HepG2 (cell line): ENCODE results near the gene BRK1. TPM values are rescaled to one million over a fixed set of nuclear protein-coding genes. Genes with fewer than 3 reads are reported as not detected.
A peak's percentile ranks its signal among the peaks of the same experiment; 100 is the strongest.

ENCODE experiments used
- ATRX ChIP-seq: sonication (generic); formaldehyde crosslinking; IDR thresholded peaks from 2 replicates; pipeline ENCODE4 v1.4.0; 2020; ENCODE audit warnings: missing genetic modification reagents, borderline replicate concordance
- DNMT1 ChIP-seq: sonication (generic); formaldehyde crosslinking; IDR thresholded peaks from 2 replicates; pipeline ENCODE4 v1.5.1; 2020; ENCODE audit warnings: mild to moderate bottlenecking, missing genetic modification reagents
- HNF1B ChIP-seq: sonication (generic); formaldehyde crosslinking; IDR thresholded peaks from 2 replicates; pipeline ENCODE4 v1.5.1; 2020; ENCODE audit warnings: mild to moderate bottlenecking, moderate library complexity, missing genetic modification reagents
- PLSCR1 ChIP-seq: sonication (generic); formaldehyde crosslinking; IDR thresholded peaks from 2 replicates; pipeline ENCODE4 v1.5.0; 2020; ENCODE audit warnings: missing genetic modification reagents, mild to moderate bottlenecking, borderline replicate concordance
- SALL1 ChIP-seq: sonication (generic); formaldehyde crosslinking; IDR thresholded peaks from 2 replicates; pipeline ENCODE4 v1.8.0; 2022; ENCODE audit warnings: mild to moderate bottlenecking, missing genetic modification reagents
- SAP130 ChIP-seq: IDR thresholded peaks from 2 replicates; pipeline ENCODE4 v1.6.1; 2016; ENCODE audit warnings: low read depth
- SIN3A ChIP-seq: IDR thresholded peaks from 2 replicates; pipeline ENCODE4 v1.6.1; 2011; ENCODE audit warnings: low read depth, mild to moderate bottlenecking, control low read depth, low read length, borderline replicate concordance
- TFAP4 ChIP-seq: sonication (generic); IDR thresholded peaks from 2 replicates; pipeline ENCODE4 v1.6.1; 2016; ENCODE audit warnings: low read depth, borderline replicate concordance
- TMF1 ChIP-seq: sonication (generic); formaldehyde crosslinking; IDR thresholded peaks from 2 replicates; pipeline ENCODE4 v1.8.1; 2022; ENCODE audit warnings: low read depth, missing genetic modification reagents
- ZFP36 ChIP-seq: fragments of 150-350 bp; IDR thresholded peaks from 2 replicates; pipeline ENCODE4 v1.6.1; 2018; ENCODE audit warnings: borderline replicate concordance, low read length, low read depth; ENCODE audit not compliant: partially characterized antibody
- ZNF337 ChIP-seq: sonication (generic); formaldehyde crosslinking; IDR thresholded peaks from 2 replicates; pipeline ENCODE4 v1.5.1; 2020; ENCODE audit warnings: missing genetic modification reagents, low read depth, mild to moderate bottlenecking, borderline replicate concordance
- ZNF546 ChIP-seq: sonication (generic); formaldehyde crosslinking; conservative IDR thresholded peaks from 2 replicates; pipeline ENCODE4 v1.8.1; 2023; ENCODE audit warnings: mild to moderate bottlenecking, missing genetic modification reagents
- ZNF607 ChIP-seq: sonication (generic); formaldehyde crosslinking; IDR thresholded peaks from 2 replicates; pipeline ENCODE4 v1.5.1; 2020; ENCODE audit warnings: missing genetic modification reagents, mild to moderate bottlenecking, borderline replicate concordance
- polyA plus RNA-seq, 8 experiments: library from polyadenylated mRNA; depleted of rRNA in 3 of 8; stranded (reverse) in 7 of 8; unstranded in 1 of 8; fragments of >200 nt; fragmentation: Illumina TruSeq in 4 of 8; extraction: Trizol in 4 of 8; gene quantifications; 2 replicates each; pipeline versions ENCODE4 v1.2.1 to v1.2.3, GENCODE V29; 2011 to 2016; ENCODE audit warnings: low read depth in 4 of 8, missing spikeins in 1 of 8, mixed read lengths in 1 of 8; ENCODE audit not compliant: insufficient read depth in 1 of 8
- total RNA-seq, 5 experiments: library from RNA; depleted of rRNA; stranded (reverse); fragments of >200 nt; fragmentation: Illumina TruSeq; extraction: Trizol; gene quantifications; 2 replicates each; pipeline ENCODE4 v1.2.3, GENCODE V29; 2016; ENCODE audit warnings: low read depth in 1 of 5
- TF ChIP-seq, protein P1 (sequence below): sonication (generic); formaldehyde crosslinking; IDR thresholded peaks from 2 replicates; pipeline ENCODE4 v1.5.0; 2020; ENCODE audit warnings: mild to moderate bottlenecking, missing genetic modification reagents, borderline replicate concordance
- TF ChIP-seq, protein P2 (sequence below): sonication (generic); formaldehyde crosslinking; IDR thresholded peaks from 2 replicates; pipeline ENCODE4 v1.4.0; 2020; ENCODE audit warnings: missing genetic modification reagents

BRK1 gene
- total and polyA plus RNA-seq, 2 of the 13 experiments (the other 11 are each of a cell fraction or from before 2014, with no cell fraction given), result 118 to 155 TPM

DNA sequence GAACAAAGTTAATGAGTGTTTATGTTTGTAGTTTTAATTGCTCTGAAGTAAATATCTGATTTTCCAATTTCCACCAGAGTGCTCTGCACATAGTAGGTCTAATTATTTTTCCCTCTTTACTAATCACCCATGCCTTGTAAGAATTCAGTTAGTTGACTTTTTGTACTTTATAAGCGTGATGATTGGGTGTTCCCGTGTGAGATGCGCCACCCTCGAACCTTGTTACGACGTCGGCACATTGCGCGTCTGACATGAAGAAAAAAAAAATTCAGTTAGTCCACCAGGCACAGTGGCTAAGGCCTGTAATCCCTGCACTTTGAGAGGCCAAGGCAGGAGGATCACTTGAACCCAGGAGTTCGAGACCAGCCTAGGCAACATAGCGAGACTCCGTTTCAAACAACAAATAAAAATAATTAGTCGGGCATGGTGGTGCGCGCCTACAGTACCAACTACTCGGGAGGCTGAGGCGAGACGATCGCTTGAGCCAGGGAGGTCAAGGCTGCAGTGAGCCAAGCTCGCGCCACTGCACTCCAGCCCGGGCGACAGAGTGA lies 25.6 kb downstream of the BRK1 start (continued):
- TF ChIP-seq, protein P1, sequence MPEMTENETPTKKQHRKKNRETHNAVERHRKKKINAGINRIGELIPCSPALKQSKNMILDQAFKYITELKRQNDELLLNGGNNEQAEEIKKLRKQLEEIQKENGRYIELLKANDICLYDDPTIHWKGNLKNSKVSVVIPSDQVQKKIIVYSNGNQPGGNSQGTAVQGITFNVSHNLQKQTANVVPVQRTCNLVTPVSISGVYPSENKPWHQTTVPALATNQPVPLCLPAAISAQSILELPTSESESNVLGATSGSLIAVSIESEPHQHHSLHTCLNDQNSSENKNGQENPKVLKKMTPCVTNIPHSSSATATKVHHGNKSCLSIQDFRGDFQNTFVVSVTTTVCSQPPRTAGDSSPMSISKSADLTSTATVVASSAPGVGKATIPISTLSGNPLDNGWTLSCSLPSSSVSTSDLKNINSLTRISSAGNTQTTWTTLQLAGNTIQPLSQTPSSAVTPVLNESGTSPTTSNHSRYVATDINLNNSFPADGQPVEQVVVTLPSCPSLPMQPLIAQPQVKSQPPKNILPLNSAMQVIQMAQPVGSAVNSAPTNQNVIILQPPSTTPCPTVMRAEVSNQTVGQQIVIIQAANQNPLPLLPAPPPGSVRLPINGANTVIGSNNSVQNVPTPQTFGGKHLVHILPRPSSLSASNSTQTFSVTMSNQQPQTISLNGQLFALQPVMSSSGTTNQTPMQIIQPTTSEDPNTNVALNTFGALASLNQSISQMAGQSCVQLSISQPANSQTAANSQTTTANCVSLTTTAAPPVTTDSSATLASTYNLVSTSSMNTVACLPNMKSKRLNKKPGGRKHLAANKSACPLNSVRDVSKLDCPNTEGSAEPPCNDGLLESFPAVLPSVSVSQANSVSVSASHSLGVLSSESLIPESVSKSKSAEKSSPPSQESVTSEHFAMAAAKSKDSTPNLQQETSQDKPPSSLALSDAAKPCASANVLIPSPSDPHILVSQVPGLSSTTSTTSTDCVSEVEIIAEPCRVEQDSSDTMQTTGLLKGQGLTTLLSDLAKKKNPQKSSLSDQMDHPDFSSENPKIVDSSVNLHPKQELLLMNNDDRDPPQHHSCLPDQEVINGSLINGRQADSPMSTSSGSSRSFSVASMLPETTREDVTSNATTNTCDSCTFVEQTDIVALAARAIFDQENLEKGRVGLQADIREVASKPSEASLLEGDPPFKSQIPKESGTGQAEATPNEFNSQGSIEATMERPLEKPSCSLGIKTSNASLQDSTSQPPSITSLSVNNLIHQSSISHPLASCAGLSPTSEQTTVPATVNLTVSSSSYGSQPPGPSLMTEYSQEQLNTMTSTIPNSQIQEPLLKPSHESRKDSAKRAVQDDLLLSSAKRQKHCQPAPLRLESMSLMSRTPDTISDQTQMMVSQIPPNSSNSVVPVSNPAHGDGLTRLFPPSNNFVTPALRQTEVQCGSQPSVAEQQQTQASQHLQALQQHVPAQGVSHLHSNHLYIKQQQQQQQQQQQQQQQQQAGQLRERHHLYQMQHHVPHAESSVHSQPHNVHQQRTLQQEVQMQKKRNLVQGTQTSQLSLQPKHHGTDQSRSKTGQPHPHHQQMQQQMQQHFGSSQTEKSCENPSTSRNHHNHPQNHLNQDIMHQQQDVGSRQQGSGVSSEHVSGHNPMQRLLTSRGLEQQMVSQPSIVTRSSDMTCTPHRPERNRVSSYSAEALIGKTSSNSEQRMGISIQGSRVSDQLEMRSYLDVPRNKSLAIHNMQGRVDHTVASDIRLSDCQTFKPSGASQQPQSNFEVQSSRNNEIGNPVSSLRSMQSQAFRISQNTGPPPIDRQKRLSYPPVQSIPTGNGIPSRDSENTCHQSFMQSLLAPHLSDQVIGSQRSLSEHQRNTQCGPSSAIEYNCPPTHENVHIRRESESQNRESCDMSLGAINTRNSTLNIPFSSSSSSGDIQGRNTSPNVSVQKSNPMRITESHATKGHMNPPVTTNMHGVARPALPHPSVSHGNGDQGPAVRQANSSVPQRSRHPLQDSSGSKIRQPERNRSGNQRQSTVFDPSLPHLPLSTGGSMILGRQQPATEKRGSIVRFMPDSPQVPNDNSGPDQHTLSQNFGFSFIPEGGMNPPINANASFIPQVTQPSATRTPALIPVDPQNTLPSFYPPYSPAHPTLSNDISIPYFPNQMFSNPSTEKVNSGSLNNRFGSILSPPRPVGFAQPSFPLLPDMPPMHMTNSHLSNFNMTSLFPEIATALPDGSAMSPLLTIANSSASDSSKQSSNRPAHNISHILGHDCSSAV, result no peak
- TF ChIP-seq ZNF546 (CRISPR knock-in tag) (no peak), PLSCR1 (no peak), ZFP36 (no peak), SALL1 (CRISPR knock-in tag) (no peak), HNF1B (CRISPR knock-in tag) (no peak), DNMT1 (CRISPR knock-in tag) (no peak), TFAP4 (no peak), ATRX (CRISPR knock-in tag) (no peak), ZNF337 (CRISPR knock-in tag) (0 out of 2 replicates have a peak, but pooled peaks have one; percentile 56), ZNF607 (no peak), SAP130 (CRISPR knock-in tag) (no peak), TMF1 (0 out of 2 replicates have a peak, but pooled peaks have one; percentile 4), SIN3A (no peak)
- TF ChIP-seq, protein P2, sequence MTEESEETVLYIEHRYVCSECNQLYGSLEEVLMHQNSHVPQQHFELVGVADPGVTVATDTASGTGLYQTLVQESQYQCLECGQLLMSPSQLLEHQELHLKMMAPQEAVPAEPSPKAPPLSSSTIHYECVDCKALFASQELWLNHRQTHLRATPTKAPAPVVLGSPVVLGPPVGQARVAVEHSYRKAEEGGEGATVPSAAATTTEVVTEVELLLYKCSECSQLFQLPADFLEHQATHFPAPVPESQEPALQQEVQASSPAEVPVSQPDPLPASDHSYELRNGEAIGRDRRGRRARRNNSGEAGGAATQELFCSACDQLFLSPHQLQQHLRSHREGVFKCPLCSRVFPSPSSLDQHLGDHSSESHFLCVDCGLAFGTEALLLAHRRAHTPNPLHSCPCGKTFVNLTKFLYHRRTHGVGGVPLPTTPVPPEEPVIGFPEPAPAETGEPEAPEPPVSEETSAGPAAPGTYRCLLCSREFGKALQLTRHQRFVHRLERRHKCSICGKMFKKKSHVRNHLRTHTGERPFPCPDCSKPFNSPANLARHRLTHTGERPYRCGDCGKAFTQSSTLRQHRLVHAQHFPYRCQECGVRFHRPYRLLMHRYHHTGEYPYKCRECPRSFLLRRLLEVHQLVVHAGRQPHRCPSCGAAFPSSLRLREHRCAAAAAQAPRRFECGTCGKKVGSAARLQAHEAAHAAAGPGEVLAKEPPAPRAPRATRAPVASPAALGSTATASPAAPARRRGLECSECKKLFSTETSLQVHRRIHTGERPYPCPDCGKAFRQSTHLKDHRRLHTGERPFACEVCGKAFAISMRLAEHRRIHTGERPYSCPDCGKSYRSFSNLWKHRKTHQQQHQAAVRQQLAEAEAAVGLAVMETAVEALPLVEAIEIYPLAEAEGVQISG, result no peak
